Activated T-helper 1 cell treated with anti-CD3 and anti-CD28 coated beads, Interleukin-2, amount 50 U/mL, for 16 hours (primary cell): ENCODE measurements around the gene TEX14.

ENCODE experiments used
- DNase-seq, 2 donors: peaks; one replicate each; pipeline ENCODE4 v3.0.0-alpha.2; 2020; ENCODE audit warnings: low read depth in 1 of 2, low spot score in 1 of 2

The TEX14 gene

DNA sequence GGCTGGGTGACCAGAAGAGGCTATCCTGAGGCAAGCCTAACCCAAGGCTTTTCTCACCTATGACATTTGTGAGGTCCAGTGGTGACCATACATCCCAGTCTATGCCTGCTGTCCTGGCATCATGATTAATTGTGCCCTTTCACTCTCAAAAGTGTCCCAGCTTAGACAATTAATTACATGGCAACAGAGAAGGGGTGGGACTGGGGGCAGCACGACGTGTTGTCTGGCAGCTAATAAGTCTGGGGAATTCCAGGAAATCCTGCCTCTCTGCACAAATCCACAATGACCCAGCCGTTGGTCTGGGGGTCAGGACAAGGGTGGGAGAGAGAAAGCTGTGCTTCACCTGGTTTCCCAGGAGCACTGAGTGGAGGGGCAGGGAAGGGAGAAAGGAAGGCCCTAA lies 163.4 kb downstream of the TEX14 start:
- no peak for DNase-seq

DNA sequence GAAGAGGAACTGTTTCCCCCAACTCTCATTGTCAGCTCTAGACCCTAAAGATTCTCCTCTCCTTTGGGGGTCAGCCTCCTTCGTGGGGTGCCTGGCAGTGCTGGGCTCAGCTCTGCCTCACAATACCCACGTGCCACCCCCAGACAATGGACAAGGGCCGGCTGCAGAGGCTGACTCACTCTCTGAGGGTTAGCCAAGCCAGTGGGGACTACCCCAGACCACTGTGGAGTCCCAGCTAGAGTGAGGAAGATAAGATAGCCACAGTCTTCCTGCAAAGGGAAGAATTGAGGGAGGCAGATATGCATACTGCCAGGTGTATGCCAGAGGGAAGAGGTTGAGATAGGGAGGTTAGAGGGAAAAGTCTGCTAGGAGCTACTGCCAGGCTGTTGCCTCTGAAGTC lies 163.9 kb downstream of the TEX14 start:
- no peak for DNase-seq

DNA sequence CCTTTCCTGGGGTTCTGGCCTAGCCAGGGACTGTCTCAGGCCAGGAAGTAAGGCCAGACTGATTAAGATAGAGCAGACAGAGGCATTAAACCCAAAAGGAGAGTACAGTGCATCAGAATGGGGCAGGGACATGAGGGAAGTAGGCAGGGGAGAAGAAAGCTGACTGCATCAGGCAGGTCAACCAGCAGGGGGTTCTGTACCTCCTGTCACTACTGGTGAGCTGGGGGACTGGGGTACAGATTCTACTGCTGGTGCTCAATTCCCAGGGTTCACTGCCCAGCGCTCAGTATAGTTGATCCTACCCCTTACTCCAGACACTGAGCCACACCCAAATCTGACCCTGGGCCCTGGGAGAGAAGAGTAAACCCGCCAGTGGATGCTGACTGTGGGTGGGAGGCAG lies 164.5 kb downstream of the TEX14 start:
- DNase-seq = no peak

DNA sequence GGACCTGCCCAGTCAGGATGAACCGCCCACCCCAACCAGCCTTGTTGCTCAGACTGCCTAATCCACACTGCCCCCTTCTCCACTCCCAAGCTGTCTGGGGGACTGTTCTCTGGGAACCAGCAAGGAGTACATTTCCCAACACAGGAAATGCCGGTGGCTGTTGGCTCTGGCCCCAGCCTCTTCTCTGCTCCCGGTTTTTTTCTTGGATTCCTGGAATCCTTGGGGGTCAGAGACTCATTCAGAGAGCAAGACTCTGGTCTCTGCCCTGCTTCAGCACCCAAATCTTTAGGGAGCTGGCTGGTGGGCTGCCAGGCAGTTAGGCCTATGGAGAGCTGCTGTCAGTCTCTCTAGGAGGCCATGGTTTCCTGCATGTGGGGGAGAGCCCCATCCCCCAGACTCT lies 166.6 kb downstream of the TEX14 start:
- DNase-seq = no peak

DNA sequence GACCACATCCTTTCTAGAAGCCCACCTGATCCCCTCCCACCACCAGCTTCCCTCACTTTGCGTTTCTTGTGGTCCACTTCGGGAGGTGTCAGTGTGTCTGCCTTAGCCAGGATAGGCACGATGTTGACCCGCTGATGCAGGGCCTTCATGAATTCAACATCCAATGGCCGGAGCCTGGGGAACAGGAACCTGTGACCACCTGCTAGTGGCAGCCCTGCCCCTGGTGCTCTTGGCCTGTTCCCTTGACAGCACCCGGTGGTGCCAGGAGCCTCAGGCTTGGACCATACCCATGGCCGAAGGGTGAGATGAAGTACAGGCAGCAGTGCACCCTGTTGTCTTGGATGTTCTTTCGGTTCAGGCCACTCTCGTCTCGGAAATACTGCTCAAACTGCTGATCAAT lies 170.2 kb downstream of the TEX14 start:
- DNase-seq = no peak

DNA sequence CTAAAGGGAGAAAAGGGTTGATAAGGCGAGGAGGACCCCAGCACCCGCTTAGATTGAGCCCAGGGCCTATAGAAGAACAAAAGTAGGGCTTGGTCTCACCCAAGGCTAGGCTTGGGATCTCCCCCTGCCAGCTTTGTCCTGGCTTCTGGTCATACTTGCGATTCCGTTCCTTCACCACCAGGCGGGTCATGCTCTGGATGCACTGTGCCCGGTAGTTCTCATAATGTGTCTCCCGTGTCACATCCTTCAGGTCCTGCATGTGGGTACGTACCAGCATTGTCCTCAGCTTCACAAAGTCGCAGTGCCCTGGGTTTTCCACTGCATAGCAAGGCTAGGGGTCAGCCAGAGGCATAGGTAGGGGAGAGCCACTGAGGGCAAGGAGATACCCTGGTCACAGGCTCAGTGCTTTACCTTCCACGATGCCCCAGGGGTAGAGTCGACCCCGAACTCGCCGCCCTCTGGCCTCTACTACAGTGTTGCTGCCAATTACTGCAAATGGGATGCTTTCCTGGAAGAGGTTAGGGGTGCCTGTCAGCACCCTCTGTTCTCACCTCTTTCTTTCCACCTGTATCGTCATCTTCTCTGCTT lies 170.9 kb downstream of the TEX14 start:
- DNase-seq = no peak

DNA sequence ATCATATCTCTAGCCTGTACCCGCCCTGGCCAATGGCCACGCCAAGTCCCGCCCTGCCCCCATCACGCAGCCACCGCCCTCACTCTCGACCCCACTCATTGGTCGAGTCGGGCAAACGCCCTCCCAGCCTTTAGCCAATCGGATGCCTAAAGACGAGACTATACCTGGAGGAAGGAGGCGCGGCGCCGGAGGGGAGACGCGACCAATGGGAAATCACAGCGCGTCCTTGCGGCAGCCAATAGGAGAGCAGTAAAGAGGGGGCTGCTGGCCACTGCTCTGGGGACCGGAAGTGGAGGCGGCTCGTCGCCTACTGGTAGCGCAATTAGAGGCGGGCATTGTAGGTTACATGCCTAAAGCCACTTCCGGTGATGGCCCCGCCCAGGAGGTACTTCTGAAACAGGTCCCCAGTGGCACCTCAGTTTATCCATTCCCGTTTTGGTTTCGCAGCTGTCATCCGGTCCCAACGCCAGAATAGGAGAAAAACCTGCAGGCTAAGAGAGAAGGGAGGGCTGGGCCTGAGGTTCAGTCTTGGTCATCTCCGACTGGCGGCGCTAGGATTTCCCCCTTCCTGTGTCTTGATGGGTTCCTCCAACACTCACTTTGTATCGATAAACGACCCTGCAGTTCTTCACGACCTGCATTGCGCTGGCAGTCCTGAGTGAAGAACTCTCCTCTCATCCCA lies 173.8 kb downstream of the TEX14 start:
- peak; percentile 98 to 99 for DNase-seq

DNA sequence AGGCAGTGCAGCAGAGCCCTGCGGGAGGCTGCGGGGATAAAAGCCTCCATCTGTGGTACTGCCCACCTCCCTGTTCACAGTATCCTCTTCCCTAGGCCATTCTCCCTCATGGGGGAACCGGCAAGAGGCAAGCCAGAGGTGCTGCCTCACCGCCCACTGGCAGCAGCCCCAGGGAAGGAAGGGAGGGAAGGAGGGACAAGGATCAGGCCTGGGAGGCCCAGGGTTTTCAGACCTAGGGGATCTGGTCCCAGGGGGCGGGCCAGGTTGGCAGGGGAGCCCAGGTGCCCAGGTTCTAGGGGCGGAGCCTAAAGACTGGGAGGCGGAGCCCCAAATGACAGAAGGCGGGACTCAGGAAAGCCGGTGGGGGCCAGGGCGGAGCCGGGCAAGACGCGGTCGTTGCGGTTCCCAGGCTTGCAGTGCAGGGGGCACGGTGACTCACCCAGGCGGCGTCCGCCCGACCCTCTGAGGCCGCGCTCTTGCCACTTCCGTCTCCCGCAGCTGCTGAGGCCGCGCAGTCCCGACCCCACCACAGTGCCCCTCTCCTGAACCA lies 174.4 kb downstream of the TEX14 start:
- DNase-seq = no peak

DNA sequence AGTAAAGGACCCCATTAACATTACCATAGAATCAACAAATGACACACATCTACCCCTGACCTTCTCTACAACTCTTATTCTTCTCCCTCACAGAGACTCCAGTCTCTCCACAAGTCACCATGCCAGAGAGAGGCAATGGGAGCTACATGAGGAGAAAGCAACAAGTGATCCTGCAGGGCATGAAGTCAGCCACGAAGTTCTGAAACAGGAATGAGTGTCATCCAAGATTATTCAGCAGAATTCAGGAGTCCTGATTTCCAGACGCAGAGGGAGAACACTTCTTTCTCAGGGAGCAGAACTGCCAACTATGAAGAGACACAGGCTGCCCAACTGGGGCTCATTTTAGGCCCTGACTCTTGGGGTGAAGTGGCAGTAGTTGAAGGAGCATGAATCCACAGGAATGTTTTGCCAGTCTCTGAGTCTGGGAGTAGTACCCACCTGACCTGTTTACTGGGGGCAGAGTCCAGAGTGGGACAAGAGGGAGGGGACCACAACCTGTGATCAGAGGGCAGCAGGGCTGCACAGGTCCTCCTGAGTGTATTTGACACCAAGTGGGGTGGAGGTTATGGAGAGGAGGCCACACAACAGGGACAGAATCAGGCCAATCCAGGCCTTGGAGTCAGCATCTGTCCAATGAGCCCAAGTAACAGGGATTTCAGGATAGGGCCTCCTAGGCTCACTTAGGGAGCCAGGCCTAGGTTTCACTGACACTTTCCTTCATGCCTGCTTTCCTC lies 175.0 kb downstream of the TEX14 start:
- DNase-seq = no peak

DNA sequence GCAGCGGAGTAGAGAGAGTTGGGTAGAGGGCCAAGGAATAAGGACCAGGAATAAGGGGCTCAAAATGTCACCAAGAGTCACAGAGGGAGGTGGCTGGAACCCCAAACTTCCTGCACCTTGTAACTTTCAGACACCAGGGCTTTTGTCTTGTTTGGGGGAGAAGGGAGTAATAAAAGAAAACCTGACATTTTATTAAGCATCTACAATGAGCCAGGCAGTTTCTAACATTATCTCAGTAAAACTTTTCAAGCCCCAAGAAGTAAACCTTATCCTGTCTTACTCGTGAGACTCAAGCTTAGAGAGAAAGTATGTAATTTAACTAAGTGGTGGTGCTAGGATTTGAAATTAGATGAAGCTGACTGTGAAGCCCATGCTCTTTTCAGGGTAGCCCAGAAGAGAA lies 176.6 kb downstream of the TEX14 start:
- no peak for DNase-seq

DNA sequence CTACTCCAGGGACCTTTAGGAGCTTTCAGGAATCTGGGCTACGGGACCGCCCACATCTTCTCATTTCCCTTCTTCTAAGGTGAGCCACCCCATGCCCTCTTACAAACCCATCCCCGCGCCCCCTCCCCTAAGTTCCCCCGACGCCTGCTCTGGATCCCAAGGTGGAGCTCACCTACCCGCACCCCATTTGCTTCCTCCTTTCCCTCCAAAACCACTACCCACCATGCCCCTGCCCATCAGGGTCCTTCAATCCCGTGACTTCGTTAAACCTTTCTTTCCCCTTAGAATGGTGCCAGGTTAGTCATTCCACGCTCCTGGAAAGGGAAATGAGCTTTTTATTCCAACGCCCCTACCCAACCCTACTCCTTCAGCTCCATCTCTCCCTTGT lies 177.1 kb downstream of the TEX14 start:
- no peak for DNase-seq

DNA sequence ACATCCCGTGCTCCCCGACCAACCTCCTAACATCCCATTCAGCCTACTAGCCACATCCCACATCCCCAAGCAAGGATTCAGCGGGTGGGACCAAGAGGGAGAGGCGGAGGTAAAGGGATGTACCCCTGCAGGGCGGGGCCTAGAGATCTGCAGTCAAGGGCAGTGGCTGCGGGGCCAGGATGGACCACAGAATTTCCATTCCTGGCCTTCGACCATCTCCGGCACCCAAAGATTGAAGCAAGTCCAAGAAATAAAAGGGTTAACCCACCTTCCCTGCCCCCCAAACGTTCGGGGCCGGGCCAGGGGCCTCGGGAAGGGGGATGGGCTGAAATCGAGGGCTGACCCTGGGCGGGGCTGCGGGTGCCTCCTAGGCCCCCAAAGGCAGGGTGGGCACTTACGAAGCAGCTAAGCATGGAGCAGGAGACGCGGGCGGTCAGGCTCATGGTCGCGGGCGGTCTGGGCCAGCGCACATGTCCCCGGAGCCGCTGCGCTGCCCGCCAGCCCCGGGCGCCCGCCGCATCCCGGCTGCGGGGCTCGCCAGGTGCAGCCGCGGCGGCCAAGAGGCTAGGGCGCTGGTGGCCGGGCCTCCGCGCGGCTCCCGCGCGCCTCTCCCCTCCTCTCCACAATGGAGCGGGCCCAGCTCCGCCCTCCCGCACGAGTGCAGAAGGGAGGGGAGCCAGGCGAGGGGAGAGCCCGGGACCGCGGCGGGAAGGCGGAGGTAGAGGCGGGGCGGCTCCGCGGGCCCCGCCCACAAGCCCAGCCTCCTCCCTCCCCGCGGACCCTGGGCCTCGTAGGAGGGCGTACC lies 177.7 kb downstream of the TEX14 start, which contains the start of gene MTMR4:
TSS of gene MTMR4 (minus strand) at position 674 of the 805 bp plus-strand sequence. CDS start at position 443, 231 bp downstream.
- DNase-seq = peak; percentile 47 to 67

DNA sequence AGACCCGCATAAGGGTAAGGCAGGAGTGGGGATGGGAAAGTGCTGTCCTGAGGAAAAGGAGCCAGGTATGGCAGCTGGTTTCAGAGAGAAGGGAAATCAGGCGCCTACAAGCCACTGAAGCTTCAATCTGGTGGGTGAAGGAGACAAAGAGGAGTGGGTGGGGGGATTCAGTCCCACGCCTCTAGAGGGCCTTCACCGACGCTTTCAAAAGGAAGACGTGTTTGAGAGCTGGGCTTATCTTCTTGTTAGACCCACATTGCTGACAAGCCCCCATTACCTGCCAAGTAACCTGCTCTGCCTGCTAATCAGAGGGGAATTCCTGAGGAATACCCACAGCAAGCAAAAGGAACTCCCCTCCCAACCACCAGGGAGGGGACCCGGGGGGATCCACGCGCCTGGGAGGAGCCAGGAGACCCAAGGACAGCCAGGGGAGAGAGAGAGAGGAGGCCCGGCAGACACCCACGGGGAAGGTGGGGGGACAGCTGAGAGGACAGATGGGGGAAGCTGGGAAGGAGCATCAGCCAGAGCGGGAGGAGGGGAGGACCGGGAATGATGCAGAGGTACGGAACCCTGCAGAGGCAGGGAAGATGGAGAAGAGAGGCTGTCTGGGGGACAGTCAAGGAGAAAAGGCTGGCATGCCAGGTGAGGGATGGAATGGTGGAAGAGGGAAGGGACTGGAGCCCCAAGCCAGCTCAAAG lies 178.4 kb downstream of the TEX14 start:
- no peak for DNase-seq

DNA sequence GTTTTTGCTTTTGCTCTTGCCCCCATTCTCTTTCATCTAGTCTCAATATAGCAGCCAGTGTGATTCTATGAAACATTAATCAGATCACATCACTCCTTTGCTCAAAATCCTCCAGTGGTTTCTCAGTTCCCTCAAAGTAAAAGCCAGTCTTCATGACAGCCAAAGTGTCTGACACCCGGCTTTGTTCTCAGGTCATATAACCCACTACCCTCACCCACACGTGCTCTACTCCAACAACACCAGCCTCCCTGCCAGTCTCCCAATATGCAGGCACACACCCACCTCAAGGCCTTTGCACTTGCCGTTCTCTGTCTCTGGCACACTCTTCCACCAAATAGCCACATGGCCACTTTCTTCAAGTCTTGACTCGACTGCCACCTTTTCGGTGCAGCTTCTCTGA lies 181.8 kb downstream of the TEX14 start:
- DNase-seq = no peak

DNA sequence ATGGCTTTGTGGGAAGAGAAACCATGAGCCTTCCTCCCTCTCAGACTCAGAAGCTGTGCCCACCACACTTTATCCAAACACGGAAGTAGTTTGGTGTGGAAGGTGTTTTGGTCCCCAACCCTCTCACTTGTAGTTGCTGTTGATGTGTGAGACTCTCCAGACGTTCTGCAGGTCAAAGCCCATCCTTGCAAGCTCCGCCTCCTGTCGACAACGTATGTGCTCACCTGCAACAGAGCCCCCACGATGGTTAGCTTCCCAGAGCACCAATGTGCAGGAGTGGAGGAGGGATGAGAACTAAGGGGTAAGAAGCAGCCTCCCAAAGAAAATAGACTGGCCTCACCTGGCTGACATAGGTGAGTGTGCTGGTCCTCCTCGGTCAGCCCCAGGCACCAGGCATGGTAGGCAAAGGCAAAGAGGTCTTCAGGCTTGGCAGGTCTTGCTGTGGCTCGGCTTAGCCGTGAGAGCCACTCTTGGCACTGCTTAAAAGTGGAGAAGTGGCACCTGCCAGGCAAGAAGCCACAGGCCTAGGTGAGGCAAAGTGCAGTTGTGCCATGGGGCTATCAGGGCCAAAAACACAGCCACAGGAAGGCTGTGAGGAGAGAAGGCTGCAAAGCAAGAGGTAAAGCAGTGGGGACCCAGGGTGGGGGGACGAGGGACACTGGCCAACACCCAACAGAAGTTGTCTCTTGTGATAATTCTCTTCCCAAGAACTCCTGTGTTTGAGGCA lies 183.3 kb downstream of the TEX14 start:
- no peak for DNase-seq

DNA sequence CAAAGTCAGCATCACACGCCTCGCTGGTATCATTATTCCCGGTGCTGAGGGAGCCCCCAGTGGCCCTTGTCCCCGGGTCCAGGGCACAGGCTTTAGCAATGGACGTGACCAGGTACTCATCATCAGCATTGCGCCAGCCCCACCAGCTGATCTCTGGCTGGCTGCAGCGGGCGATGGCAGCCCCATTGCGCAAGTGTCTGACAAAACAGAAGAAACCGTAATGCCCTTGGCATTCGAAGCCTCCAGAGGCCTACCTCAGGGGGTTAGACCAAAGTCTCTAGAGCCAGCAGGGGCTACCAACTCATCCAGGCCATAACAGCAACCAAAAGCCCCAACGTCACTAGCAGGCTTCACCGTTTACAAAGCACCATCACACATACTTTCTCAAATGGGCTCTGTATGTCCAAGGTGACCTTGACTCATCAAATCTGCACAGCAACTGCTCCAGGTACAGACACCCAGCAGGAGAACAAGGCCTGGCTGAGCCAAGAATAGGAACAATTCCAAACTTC lies 184.7 kb downstream of the TEX14 start:
- DNase-seq = no peak
